Smooth muscle cell of the pulmonary artery (primary cell): ENCODE measurements around the gene CLEC2L. TPM values are rescaled to one million over a fixed set of nuclear protein-coding genes. Genes with fewer than 3 reads are reported as not detected.

ENCODE experiments used
- total RNA-seq: library from RNA; depleted of rRNA; stranded (reverse); fragments of >200 nt; gene quantifications from 2 replicates; pipeline ENCODE4 v1.2.3, GENCODE V29; 2014

CLEC2L gene
- total RNA-seq, result not detected in 2 replicates

GRCh38 chr7:139523199-139523941 lies at the start of gene CLEC2L:
Gene CLEC2L (plus strand): TSS chr7:139523685. CDS start chr7:139523928, 243 bp downstream.

Other genes with a start within 250 kb of the CLEC2L start
- gene FMC1, start 182.3 kb upstream of the CLEC2L start, total RNA-seq, result 3.6 and 4.8 TPM in 2 replicates
- gene LUC7L2, start 163.8 kb upstream of the CLEC2L start, total RNA-seq, result 43.5 and 47.7 TPM in 2 replicates
- 0.03 TPM in 1 of 2 replicates, not detected in the other for gene KLRG2, start 40.0 kb upstream of the CLEC2L start, total RNA-seq